ENCODE data around the gene CA11.

DNA sequence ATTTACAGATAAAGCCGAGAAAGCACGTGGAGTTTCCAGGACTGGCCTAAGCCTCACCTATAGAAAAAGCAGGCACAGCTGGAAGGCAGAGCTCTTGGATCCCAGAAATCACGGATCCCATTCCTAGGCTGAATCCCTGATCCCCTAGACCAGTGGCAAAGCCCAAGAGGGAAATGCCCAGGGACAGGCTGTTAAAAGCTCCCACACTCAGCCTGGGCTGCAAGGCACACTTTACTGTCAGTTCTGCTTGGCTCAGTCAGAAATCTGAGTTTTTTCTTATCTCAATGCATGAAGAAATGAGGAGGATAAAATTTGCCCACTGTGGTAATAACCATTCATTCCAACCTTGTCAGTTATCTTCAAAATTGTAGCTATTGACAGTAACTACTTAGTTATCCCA, 41.8 kb upstream of the CA11 start:
- TF ChIP-seq POLR2A (IDR thresholded peaks at IDR 0.05) = no peak
- TF ChIP-seq, protein P1, sequence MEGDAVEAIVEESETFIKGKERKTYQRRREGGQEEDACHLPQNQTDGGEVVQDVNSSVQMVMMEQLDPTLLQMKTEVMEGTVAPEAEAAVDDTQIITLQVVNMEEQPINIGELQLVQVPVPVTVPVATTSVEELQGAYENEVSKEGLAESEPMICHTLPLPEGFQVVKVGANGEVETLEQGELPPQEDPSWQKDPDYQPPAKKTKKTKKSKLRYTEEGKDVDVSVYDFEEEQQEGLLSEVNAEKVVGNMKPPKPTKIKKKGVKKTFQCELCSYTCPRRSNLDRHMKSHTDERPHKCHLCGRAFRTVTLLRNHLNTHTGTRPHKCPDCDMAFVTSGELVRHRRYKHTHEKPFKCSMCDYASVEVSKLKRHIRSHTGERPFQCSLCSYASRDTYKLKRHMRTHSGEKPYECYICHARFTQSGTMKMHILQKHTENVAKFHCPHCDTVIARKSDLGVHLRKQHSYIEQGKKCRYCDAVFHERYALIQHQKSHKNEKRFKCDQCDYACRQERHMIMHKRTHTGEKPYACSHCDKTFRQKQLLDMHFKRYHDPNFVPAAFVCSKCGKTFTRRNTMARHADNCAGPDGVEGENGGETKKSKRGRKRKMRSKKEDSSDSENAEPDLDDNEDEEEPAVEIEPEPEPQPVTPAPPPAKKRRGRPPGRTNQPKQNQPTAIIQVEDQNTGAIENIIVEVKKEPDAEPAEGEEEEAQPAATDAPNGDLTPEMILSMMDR (IDR thresholded peaks at IDR 0.05) = no peak

Data from heart left ventricle (tissue), 13 donors.